ENCODE data around the gene DNAH1.

GRCh38 chr3:52438104-52438376 is 121.9 kb downstream of the DNAH1 start:
- TF ChIP-seq YY1 (IDR thresholded peaks at IDR 0.05; ENCODE audit: extremely low read depth, insufficient replicate concordance, low read depth, low read length): no peak
- TF ChIP-seq POLR2AphosphoS5 (IDR thresholded peaks at IDR 0.05; ENCODE audit: low read depth, low read length): no peak
- TF ChIP-seq CTCF (IDR thresholded peaks at IDR 0.05 in 2 of 3, conservative IDR thresholded peaks at IDR 0.05 in 1 of 3; ENCODE audit: borderline replicate concordance in 1 of 3, insufficient read depth in 1 of 3, low read depth in 2 of 3, low read length in 2 of 3): no peak
